ENCODE measurements around the gene CAMSAP1. TPM values are rescaled to one million over a fixed set of nuclear protein-coding genes. Genes with fewer than 3 reads are reported as not detected.

The CAMSAP1 gene
- polyA plus RNA-seq, 1 donor from 2014 or later = 58.5 TPM

- no peaks in the 10 kb centered on the region for H3F3A ChIP-seq (ENCODE audit: insufficient read depth, low read length, poor library complexity, severe bottlenecking)
- H2AFZ ChIP-seq (ENCODE audit: low read depth, low read length) = no peak overlapping the region
- no peaks in the 10 kb centered on the region for H4K20me1 ChIP-seq (ENCODE audit: insufficient read depth)
- no peak for TF ChIP-seq POLR2AphosphoS5 (IDR thresholded peaks at IDR 0.05)
- no peak for TF ChIP-seq MXI1 (conservative IDR thresholded peaks at IDR 0.05; ENCODE audit: poor library complexity, severe bottlenecking)
- TF ChIP-seq RAD21 (conservative IDR thresholded peaks at IDR 0.05) = no peak
- TF ChIP-seq REST (IDR thresholded peaks at IDR 0.05; ENCODE audit: borderline replicate concordance) = no peak
- no peak for TF ChIP-seq SMC3 (conservative IDR thresholded peaks at IDR 0.05; ENCODE audit: poor library complexity)
- no peak for TF ChIP-seq EP300 (conservative IDR thresholded peaks at IDR 0.05; ENCODE audit: poor library complexity, severe bottlenecking)
- TF ChIP-seq CTCF (IDR thresholded peaks at IDR 0.05; ENCODE audit: poor library complexity, severe bottlenecking) = no peak
- no peak for TF ChIP-seq EZH2 (IDR thresholded peaks at IDR 0.05; ENCODE audit: borderline replicate concordance, insufficient read depth, low read length, poor library complexity, severe bottlenecking)
- TF ChIP-seq TAF1 (IDR thresholded peaks at IDR 0.05; ENCODE audit: low read depth) = no peak
- H3K4me2 ChIP-seq (ENCODE audit: low read length) = no peak overlapping the region
- no peaks in the 10 kb centered on the region for H3K36me3 ChIP-seq (ENCODE audit: insufficient read depth, low read length)
- H3K79me2 ChIP-seq (replicated peaks; ENCODE audit: insufficient read depth, low read length) = no peaks in the 10 kb centered on the region
- no peak overlapping the region for H3K9ac ChIP-seq (ENCODE audit: low read length)
- no peaks in the 10 kb centered on the region for H3K9me3 ChIP-seq (ENCODE audit: low read length)
- H3K9me2 ChIP-seq (ENCODE audit: insufficient read depth, low read length) = no peaks in the 10 kb centered on the region
- H3K27ac ChIP-seq (ENCODE audit: low read length) = no peak overlapping the region
- no peak overlapping the region for H3K4me3 ChIP-seq (ENCODE audit: low read length)
- H3K27me3 ChIP-seq (ENCODE audit: insufficient read depth, low read depth, low read length) = no peaks in the 10 kb centered on the region
Observed at GRCh38 chr9:135941288-135941995, 34.1 kb upstream of the CAMSAP1 start.

GRCh38 chr9:135939351-135940265, 32.3 kb upstream of the CAMSAP1 start:
- Histone ChIP-seq H4K20me1 (ENCODE audit: insufficient read depth) (no peaks in the 10 kb centered on the region), H3K36me3 (ENCODE audit: insufficient read depth, low read length) (no peaks in the 10 kb centered on the region)

More at GRCh38 chr9:135939351-135940265, 32.3 kb upstream of the CAMSAP1 start:
- Histone ChIP-seq H2AFZ (ENCODE audit: low read depth, low read length) (no peak overlapping the region), H3K27me3 (ENCODE audit: insufficient read depth, low read depth, low read length) (no peaks in the 10 kb centered on the region), H3K9me2 (ENCODE audit: insufficient read depth, low read length) (no peaks in the 10 kb centered on the region), H3K27ac (ENCODE audit: low read length) (no peak overlapping the region), H3K79me2 (replicated peaks; ENCODE audit: insufficient read depth, low read length) (no peaks in the 10 kb centered on the region), H3K4me2 (ENCODE audit: low read length) (no peak overlapping the region), H3K9ac (ENCODE audit: low read length) (no peak overlapping the region), H3K4me3 (ENCODE audit: low read length) (no peak overlapping the region), H3K9me3 (ENCODE audit: low read length) (no peaks in the 10 kb centered on the region), H3F3A (ENCODE audit: insufficient read depth, low read length, poor library complexity, severe bottlenecking) (no peaks in the 10 kb centered on the region)
- TF ChIP-seq REST (IDR thresholded peaks at IDR 0.05; ENCODE audit: borderline replicate concordance) (no peak), TAF1 (IDR thresholded peaks at IDR 0.05; ENCODE audit: low read depth) (no peak), SMC3 (conservative IDR thresholded peaks at IDR 0.05; ENCODE audit: poor library complexity) (no peak), EP300 (conservative IDR thresholded peaks at IDR 0.05; ENCODE audit: poor library complexity, severe bottlenecking) (no peak), MXI1 (conservative IDR thresholded peaks at IDR 0.05; ENCODE audit: poor library complexity, severe bottlenecking) (no peak), CTCF (IDR thresholded peaks at IDR 0.05; ENCODE audit: poor library complexity, severe bottlenecking) (no peak), POLR2AphosphoS5 (IDR thresholded peaks at IDR 0.05) (no peak), EZH2 (IDR thresholded peaks at IDR 0.05; ENCODE audit: borderline replicate concordance, insufficient read depth, low read length, poor library complexity, severe bottlenecking) (no peak), RAD21 (conservative IDR thresholded peaks at IDR 0.05) (no peak)

Measured in neural cell (in vitro differentiated cells).